Mucosa of descending colon (tissue), 3 donors: ENCODE data around the gene FTCD. TPM values are rescaled to one million over a fixed set of nuclear protein-coding genes. Genes with fewer than 3 reads are reported as not detected.
A peak's percentile ranks its signal among the peaks of the same experiment; 100 is the strongest.

Experiments used
- ATAC-seq: fragments of 200-7000 bp; cut with Tn5 transposase; one replicate; pipeline ENCODE4 v1.9.1; 2020; ENCODE audit warnings: mild to moderate bottlenecking, moderate library complexity
- DNase-seq, 3 donors: peaks; one replicate each; pipeline ENCODE4 v3.0.0-alpha.2; 2020
- H3K36me3 ChIP-seq: fragments of 200-600 bp; one replicate; pipeline ENCODE4 v1.8.0; 2021; ENCODE audit warnings: low read depth, mild to moderate bottlenecking
- H3K4me1 ChIP-seq: fragments of 200-600 bp; one replicate; pipeline ENCODE4 v1.8.0; 2021; ENCODE audit warnings: low read depth, mild to moderate bottlenecking
- H3K4me3 ChIP-seq: fragments of 200-600 bp; one replicate; pipeline ENCODE4 v1.8.0; 2021; ENCODE audit warnings: mild to moderate bottlenecking
- H3K9me3 ChIP-seq: fragments of 200-600 bp; one replicate; pipeline ENCODE4 v1.8.0; 2021; ENCODE audit warnings: mild to moderate bottlenecking
- intact Hi-C, 2 donors: fragments of 100-400 bp; cut with DNase I in 1 of 2; cut with micrococcal nuclease in 1 of 2; formaldehyde crosslinking; loops; one replicate each; pipeline versions ENCODE4 v1.11.0 to v1.11.1; 2022; cut with DNase I, micrococcal nuclease
- total RNA-seq, 3 donors: library from RNA; stranded (reverse); fragmentation: NEBNext Ultra II Directional in 2 of 3; extraction: Animal tissue kit (Norgen Biotek cat#: 25700) in 2 of 3; gene quantifications; one replicate each; pipeline versions ENCODE4 v1.2.1 to v1.2.4, GENCODE V29; 2021 to 2023
- TF ChIP-seq, protein P1 (sequence below): fragments of 200-600 bp; IDR thresholded peaks from one replicate; pipeline ENCODE4 v1.8.0; 2022; ENCODE audit warnings: antibody characterized with exemption, mild to moderate bottlenecking
- donor health status: DM: no; HTN: no; CAD: no; lungs with moderate emphysema.
- donor health status: DM: no; HTN: no; CAD: no.
- donor health status: DM: no; HTN: yes; CAD: no.

Gene FTCD
- total RNA-seq, 3 donors from 2014 or later = 0.36 to 2.1 TPM; not detected in 1

DNA sequence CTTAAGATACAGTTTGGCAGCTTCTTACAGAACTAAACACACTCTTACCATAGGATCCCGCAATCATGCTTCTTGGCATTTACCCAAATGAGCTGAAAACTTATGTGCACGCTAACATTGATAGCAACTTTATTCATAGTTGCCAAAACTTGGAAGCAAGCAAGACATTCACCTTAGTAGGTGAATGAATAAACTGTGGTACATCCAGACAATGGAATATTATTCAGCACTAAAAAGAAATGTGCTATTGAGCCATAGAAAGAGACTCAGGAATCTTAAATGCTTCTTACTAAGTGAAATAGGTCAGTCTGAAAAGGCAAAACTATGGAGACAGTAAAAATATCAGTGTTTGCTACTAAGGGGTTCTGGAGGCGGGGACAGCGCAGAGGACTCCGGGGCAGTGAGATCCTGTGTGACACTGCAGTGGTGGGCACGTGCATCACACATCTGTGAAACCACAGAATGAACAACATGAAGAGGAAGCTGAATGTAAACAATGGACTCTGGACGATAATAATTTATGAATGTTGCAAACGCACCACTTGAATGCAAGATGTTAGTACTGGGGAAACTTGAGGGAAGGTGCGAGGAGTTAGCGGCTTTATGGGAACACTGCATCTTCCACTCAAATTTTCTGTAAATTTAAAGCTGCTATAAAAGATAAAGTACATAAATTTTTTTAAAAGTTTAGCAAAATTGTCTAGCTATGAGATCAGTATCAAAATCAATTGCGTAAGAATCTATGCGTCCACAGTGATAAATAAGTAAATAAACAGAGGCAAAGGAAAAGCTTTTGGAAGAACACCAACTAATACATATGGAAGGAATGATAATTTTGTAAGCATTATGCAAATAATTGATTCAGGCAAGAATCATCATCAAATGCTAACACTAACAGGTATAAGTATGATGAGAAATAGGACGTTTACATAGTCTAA is 44.3 kb upstream of the FTCD start:
- TF ChIP-seq, protein P1, sequence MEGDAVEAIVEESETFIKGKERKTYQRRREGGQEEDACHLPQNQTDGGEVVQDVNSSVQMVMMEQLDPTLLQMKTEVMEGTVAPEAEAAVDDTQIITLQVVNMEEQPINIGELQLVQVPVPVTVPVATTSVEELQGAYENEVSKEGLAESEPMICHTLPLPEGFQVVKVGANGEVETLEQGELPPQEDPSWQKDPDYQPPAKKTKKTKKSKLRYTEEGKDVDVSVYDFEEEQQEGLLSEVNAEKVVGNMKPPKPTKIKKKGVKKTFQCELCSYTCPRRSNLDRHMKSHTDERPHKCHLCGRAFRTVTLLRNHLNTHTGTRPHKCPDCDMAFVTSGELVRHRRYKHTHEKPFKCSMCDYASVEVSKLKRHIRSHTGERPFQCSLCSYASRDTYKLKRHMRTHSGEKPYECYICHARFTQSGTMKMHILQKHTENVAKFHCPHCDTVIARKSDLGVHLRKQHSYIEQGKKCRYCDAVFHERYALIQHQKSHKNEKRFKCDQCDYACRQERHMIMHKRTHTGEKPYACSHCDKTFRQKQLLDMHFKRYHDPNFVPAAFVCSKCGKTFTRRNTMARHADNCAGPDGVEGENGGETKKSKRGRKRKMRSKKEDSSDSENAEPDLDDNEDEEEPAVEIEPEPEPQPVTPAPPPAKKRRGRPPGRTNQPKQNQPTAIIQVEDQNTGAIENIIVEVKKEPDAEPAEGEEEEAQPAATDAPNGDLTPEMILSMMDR = no peak
- Histone ChIP-seq H3K36me3 (no peaks in the 10 kb centered on the region), H3K4me1 (no peaks in the 10 kb centered on the region), H3K4me3 (no peak overlapping the region), H3K9me3 (no peaks in the 10 kb centered on the region)
- ATAC-seq (no peak), DNase-seq (no peak)
- intact Hi-C loops = no loop called here

GRCh38 chr21:46196733-46197132 is 41.4 kb upstream of the FTCD start:
- Histone ChIP-seq H3K36me3 (no peaks in the 10 kb centered on the region), H3K4me1 (no peaks in the 10 kb centered on the region), H3K4me3 (no peak overlapping the region), H3K9me3 (no peaks in the 10 kb centered on the region)
- no peak for ATAC-seq
- TF ChIP-seq, protein P1 = no peak
- intact Hi-C loops = no loop called here
- DNase-seq = peak in 2 of 3 donors; percentile 16 to 20

DNA sequence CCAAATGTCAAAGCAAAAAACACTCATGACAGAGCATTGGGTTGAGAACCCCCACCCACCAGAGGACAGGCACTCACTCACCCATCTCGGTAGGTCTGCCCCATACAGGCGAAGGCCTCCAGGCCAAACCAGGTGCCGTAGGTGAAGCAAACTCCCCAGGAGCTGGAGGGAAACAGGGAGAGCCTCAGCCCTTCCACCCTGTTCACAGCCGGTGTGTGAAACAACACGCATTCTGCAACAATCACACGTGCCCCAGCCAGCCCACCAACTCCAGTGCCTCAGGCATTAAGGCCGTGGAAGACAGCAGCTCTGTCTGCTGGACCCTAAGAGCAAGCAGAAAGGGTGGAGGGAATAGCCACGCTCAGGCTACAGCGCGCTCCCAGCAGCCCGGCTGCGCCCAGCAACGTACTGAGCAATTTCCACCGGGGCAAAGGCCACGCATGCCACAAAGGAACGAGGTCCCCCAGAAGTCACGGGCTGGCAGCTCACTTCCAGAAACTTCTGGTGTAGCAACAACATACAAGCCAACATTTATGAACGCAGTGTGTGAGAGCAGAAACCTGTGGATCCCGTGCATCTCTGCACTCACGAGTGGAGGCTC is 40.3 kb upstream of the FTCD start:
- intact Hi-C loops = no loop called here
- Histone ChIP-seq H3K4me1 (no peaks in the 10 kb centered on the region), H3K4me3 (no peak overlapping the region), H3K36me3 (no peaks in the 10 kb centered on the region), H3K9me3 (no peaks in the 10 kb centered on the region)
- ATAC-seq = no peak
- peak in 2 of 3 donors; percentile 11 to 25 for DNase-seq
- TF ChIP-seq, protein P1 = no peak

DNA sequence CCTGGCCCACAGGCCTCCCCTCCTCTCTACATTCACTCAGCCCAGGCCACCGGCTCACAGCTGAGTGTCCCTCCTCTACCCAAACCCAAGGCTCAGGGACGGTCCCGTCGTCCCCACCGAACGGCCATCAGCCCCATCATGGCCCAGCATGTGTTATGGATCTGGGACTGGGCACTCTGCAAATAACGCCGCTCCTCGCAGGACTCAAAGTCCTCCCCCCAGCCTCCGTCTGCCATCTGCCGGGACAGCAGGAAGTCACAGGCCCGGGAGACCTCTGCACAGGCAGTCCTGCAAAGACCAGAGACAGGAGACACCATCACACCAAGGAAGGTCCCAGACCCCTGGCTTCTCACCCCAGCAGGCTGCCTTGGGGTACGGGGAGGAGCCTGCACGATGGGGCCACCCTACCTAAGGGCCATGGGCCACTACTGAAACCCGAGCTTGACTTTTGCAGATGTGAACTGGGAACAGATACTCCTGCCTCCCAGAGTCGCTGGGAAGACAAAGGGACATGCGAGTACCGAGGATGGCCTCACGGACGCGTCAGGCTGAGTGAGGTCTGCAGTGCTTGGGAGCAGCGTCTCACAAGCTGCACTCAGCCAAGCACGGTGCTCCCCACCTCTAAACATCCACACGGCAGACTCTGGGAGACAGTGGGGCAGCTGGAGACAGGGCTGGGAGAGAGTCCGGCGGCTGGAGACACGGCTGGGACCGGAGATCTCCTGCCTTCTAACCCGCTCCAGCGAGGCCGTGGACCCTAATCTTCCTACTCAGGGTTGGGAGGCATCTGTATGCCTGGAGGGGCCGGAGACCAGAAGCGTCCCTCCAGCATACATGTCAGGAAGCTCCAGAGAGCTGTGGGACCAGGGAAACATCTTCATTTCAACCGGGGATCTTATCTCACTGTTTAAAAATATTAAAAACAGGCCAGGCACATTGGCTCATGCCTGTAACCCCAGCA is 39.3 kb upstream of the FTCD start:
- TF ChIP-seq, protein P1 = no peak
- Histone ChIP-seq H3K36me3 (no peaks in the 10 kb centered on the region), H3K9me3 (no peaks in the 10 kb centered on the region), H3K4me3 (no peak overlapping the region), H3K4me1 (no peaks in the 10 kb centered on the region)
- peak in 2 of 3 donors; percentile 14 to 41 for DNase-seq
- no peak for ATAC-seq
- intact Hi-C loops = no loop called here

DNA sequence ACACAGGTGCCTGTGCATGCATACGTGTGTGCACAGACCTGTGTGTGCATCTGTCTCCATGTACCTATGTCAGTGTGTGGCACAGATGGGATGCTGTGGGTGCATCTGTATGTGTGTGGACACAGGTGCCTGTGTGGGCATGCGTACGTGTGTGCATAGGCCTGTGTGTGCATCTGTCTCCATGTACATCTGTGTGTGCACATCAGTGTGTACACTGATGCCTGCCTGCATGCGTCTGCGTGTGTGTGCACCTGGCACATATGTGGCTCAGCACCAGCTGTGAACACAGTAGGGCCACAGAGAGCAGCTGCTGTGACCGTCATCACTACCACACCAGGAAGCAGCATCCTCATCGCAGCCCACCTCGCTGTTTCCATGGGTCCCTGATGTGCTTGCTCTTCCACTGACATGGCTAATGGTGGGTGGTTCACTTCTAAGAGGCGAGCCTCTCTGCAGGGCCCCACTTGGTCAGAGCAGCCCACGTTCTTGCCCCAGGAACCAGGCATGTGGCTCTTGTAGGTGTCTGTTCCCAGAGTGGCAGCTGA is 38.5 kb upstream of the FTCD start:
- ATAC-seq (no peak), DNase-seq (peak in 2 of 3 donors; percentile 5 to 34)
- Histone ChIP-seq H3K4me3 (no peak overlapping the region), H3K9me3 (no peaks in the 10 kb centered on the region), H3K36me3 (no peaks in the 10 kb centered on the region), H3K4me1 (no peaks in the 10 kb centered on the region)
- TF ChIP-seq, protein P1 = no peak
- intact Hi-C loops = no loop called here
